Suprapubic skin (tissue), 3 donors: ENCODE results near the gene GDPD5.

Experiments
- CTCF ChIP-seq, 2 donors: fragments of 200-600 bp in 1 of 2; fragments of 450-650 bp in 1 of 2; sonication (generic) in 1 of 2; IDR thresholded peaks; one replicate each; pipeline ENCODE4 v1.5.1; 2016 to 2019; ENCODE audit warnings: antibody characterized with exemption in 2 of 2, mild to moderate bottlenecking in 1 of 2, moderate library complexity in 1 of 2
- EP300 ChIP-seq: sonication (generic); formaldehyde crosslinking; IDR thresholded peaks from one replicate; pipeline ENCODE4 v1.6.1; 2017; ENCODE audit warnings: antibody characterized with exemption

- TF ChIP-seq EP300 (no peak), CTCF (IDR thresholded peaks at IDR 0.05) (no peak)
Measured at GRCh38 chr11:75549370-75549958, 23.7 kb upstream of the GDPD5 start.
